ENCODE measurements around the gene XYLT1.

- TF ChIP-seq CHAMP1 (IDR thresholded peaks at IDR 0.05) (no peak), KDM5B (IDR thresholded peaks at IDR 0.05; ENCODE audit: insufficient replicate concordance, low read depth, low read length) (no peak), EP300 (IDR thresholded peaks at IDR 0.05; ENCODE audit: low read length) (no peak), TEAD4 (IDR thresholded peaks at IDR 0.05; ENCODE audit: low read length) (no peak), TEAD4 (CRISPR knock-in tag; IDR thresholded peaks at IDR 0.05; ENCODE audit: borderline replicate concordance) (no peak), CTCF (IDR thresholded peaks at IDR 0.05 in 2 of 3, conservative IDR thresholded peaks at IDR 0.05 in 1 of 3; ENCODE audit: insufficient read depth in 2 of 3, low read depth in 1 of 3, low read length in 3 of 3) (no peak), MYC (IDR thresholded peaks at IDR 0.05; ENCODE audit: low read depth, low read length) (no peak), MYC (CRISPR knock-in tag; IDR thresholded peaks at IDR 0.05; ENCODE audit: borderline replicate concordance, low read depth) (no peak), TRIM24 (IDR thresholded peaks at IDR 0.05) (no peak), BMI1 (IDR thresholded peaks at IDR 0.05; ENCODE audit: low read length) (no peak), POLR2A (conservative IDR thresholded peaks at IDR 0.05) (no peak), EGR1 (conservative IDR thresholded peaks at IDR 0.05) (no peak)
- TF ChIP-seq, protein P1, sequence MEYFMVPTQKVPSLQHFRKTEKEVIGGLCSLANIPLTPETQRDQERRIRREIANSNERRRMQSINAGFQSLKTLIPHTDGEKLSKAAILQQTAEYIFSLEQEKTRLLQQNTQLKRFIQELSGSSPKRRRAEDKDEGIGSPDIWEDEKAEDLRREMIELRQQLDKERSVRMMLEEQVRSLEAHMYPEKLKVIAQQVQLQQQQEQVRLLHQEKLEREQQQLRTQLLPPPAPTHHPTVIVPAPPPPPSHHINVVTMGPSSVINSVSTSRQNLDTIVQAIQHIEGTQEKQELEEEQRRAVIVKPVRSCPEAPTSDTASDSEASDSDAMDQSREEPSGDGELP (CRISPR knock-in tag; IDR thresholded peaks at IDR 0.05; ENCODE audit: borderline replicate concordance), result no peak
- TF ChIP-seq, protein P2, sequence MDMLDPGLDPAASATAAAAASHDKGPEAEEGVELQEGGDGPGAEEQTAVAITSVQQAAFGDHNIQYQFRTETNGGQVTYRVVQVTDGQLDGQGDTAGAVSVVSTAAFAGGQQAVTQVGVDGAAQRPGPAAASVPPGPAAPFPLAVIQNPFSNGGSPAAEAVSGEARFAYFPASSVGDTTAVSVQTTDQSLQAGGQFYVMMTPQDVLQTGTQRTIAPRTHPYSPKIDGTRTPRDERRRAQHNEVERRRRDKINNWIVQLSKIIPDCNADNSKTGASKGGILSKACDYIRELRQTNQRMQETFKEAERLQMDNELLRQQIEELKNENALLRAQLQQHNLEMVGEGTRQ (CRISPR knock-in tag; IDR thresholded peaks at IDR 0.05), result no peak
Observed at GRCh38 chr16:17159617-17160016, 311.1 kb downstream of the XYLT1 start.

Measured in K562 (cell line).